ENCODE data around the gene MRPL33.

The MRPL33 gene

GRCh38 chr2:27808984-27809383, 37.5 kb downstream of the MRPL33 start:
- no peak for DNase-seq (ENCODE audit: low read depth)

- no peak for DNase-seq (ENCODE audit: low read depth)
Measured at GRCh38 chr2:27809761-27810241, 38.3 kb downstream of the MRPL33 start.

GRCh38 chr2:27810455-27810854, 38.9 kb downstream of the MRPL33 start:
- no peak for DNase-seq (ENCODE audit: low read depth)

- DNase-seq (ENCODE audit: low read depth) = no peak
Measured at GRCh38 chr2:27811768-27812167, 40.2 kb downstream of the MRPL33 start.

- DNase-seq (ENCODE audit: low read depth) = no peak
Measured at GRCh38 chr2:27814758-27815157, 43.2 kb downstream of the MRPL33 start.

- DNase-seq (ENCODE audit: low read depth) = no peak
Measured at GRCh38 chr2:27815860-27816438, 44.4 kb downstream of the MRPL33 start.

GRCh38 chr2:27822049-27822448, 50.5 kb downstream of the MRPL33 start:
- DNase-seq (ENCODE audit: low read depth) = no peak

GRCh38 chr2:27823135-27823534, 51.6 kb downstream of the MRPL33 start:
- DNase-seq (ENCODE audit: low read depth) = no peak

GRCh38 chr2:27823569-27823968, 52.0 kb downstream of the MRPL33 start:
- DNase-seq (ENCODE audit: low read depth) = no peak

- no peak for DNase-seq (ENCODE audit: low read depth)
Measured at GRCh38 chr2:27824401-27824800, 52.9 kb downstream of the MRPL33 start.

- no peak for DNase-seq (ENCODE audit: low read depth)
Measured at GRCh38 chr2:27828305-27828704, 56.8 kb downstream of the MRPL33 start.

All from T-helper 22 cell (primary cell).